HepG2 (cell line): Measurements from ENCODE around the gene ANKRD34C. TPM values are rescaled to one million over a fixed set of nuclear protein-coding genes. Genes with fewer than 3 reads are reported as not detected.
A peak's percentile ranks its signal among the peaks of the same experiment; 100 is the strongest.

Experiments
- ASH2L ChIP-seq: fragments of 300-600, 200-600 bp; sonication (generic); IDR thresholded peaks from 2 replicates; pipeline ENCODE4 v1.7.0; 2017; ENCODE audit warnings: low read depth, mild to moderate bottlenecking, moderate library complexity, mixed read lengths, low read length; ENCODE audit not compliant: insufficient read length
- ATF7-NPFF ChIP-seq: sonication (generic); formaldehyde crosslinking; IDR thresholded peaks from 2 replicates; pipeline ENCODE4 v1.8.1; 2023; ENCODE audit warnings: mild to moderate bottlenecking, low read depth, missing genetic modification reagents, moderate library complexity
- DNMT1 ChIP-seq: sonication (generic); formaldehyde crosslinking; IDR thresholded peaks from 2 replicates; pipeline ENCODE4 v1.5.1; 2020; ENCODE audit warnings: mild to moderate bottlenecking, missing genetic modification reagents
- ELF3 ChIP-seq: IDR thresholded peaks from 2 replicates; pipeline ENCODE4 v1.6.1; 2016; ENCODE audit warnings: missing genetic modification reagents, missing compliant biosample characterization
- EP300 ChIP-seq, 3 experiments: sonication (generic) in 1 of 3; formaldehyde crosslinking in 1 of 3; IDR thresholded peaks; 2 replicates each; pipeline versions ENCODE4 v1.5.1 to v1.6.1; 2011 to 2020; ENCODE audit warnings: low read depth in 2 of 3, low read length in 2 of 3, borderline replicate concordance in 1 of 3, improper control_type of control experiment in 1 of 3, mild to moderate bottlenecking in 1 of 3, missing genetic modification reagents in 1 of 3, moderate library complexity in 1 of 3
- FOXA3 ChIP-seq: IDR thresholded peaks from 2 replicates; pipeline ENCODE4 v1.6.1; 2016; ENCODE audit warnings: missing genetic modification reagents, missing compliant biosample characterization
- FOXP4 ChIP-seq: sonication (generic); formaldehyde crosslinking; IDR thresholded peaks from 2 replicates; pipeline ENCODE4 v1.4.0; 2020; ENCODE audit warnings: missing genetic modification reagents
- IKZF5 ChIP-seq: IDR thresholded peaks from 2 replicates; pipeline ENCODE4 v1.6.1; 2018; ENCODE audit warnings: missing genetic modification reagents, mild to moderate bottlenecking, missing compliant biosample characterization
- ISL2 ChIP-seq: sonication (generic); formaldehyde crosslinking; IDR thresholded peaks from 2 replicates; pipeline ENCODE4 v1.5.0; 2020; ENCODE audit warnings: missing genetic modification reagents
- KLF12 ChIP-seq: sonication (generic); formaldehyde crosslinking; IDR thresholded peaks from 2 replicates; pipeline ENCODE4 v1.4.0; 2020; ENCODE audit warnings: missing genetic modification reagents, borderline replicate concordance
- KLF6 ChIP-seq: IDR thresholded peaks from 2 replicates; pipeline ENCODE4 v1.8.0; 2016; ENCODE audit warnings: missing biosample characterization, missing genetic modification reagents
- MAFG ChIP-seq: sonication (generic); formaldehyde crosslinking; IDR thresholded peaks from 2 replicates; pipeline ENCODE4 v1.5.1; 2020; ENCODE audit warnings: mild to moderate bottlenecking, missing genetic modification reagents
- MXI1 ChIP-seq: IDR thresholded peaks from 3 replicates; pipeline ENCODE4 v1.6.1; 2012; ENCODE audit warnings: low read depth, low read length, inconsistent platforms, borderline replicate concordance
- PAWR ChIP-seq: sonication (generic); formaldehyde crosslinking; IDR thresholded peaks from 2 replicates; pipeline ENCODE4 v1.4.0; 2020; ENCODE audit warnings: missing genetic modification reagents, mild to moderate bottlenecking, borderline replicate concordance
- PLSCR1 ChIP-seq: sonication (generic); formaldehyde crosslinking; IDR thresholded peaks from 2 replicates; pipeline ENCODE4 v1.5.0; 2020; ENCODE audit warnings: missing genetic modification reagents, mild to moderate bottlenecking, borderline replicate concordance
- POLR2AphosphoS5 ChIP-seq: IDR thresholded peaks from 2 replicates; pipeline ENCODE4 v1.6.1; 2012; ENCODE audit warnings: low read depth, low read length
- THAP8 ChIP-seq: sonication (generic); formaldehyde crosslinking; IDR thresholded peaks from 2 replicates; pipeline ENCODE4 v1.5.1; 2020; ENCODE audit warnings: missing genetic modification reagents, mild to moderate bottlenecking, borderline replicate concordance
- ZMYM4 ChIP-seq: sonication (generic); formaldehyde crosslinking; IDR thresholded peaks from 2 replicates; pipeline ENCODE4 v1.8.1; 2023; ENCODE audit warnings: mild to moderate bottlenecking, missing genetic modification reagents
- ZNF235 ChIP-seq: sonication (generic); formaldehyde crosslinking; IDR thresholded peaks from 2 replicates; pipeline ENCODE4 v1.8.1; 2023; ENCODE audit warnings: mild to moderate bottlenecking, missing genetic modification reagents, borderline replicate concordance
- ZNF350 ChIP-seq: sonication (generic); formaldehyde crosslinking; IDR thresholded peaks from 2 replicates; pipeline ENCODE4 v1.4.0; 2020; ENCODE audit warnings: mild to moderate bottlenecking, low read depth, missing genetic modification reagents, borderline replicate concordance
- ZNF501 ChIP-seq: sonication (generic); formaldehyde crosslinking; IDR thresholded peaks from 2 replicates; pipeline ENCODE4 v1.5.1; 2020; ENCODE audit warnings: mild to moderate bottlenecking, moderate library complexity, missing genetic modification reagents
- ZNF567 ChIP-seq: sonication (generic); formaldehyde crosslinking; IDR thresholded peaks from 2 replicates; pipeline ENCODE4 v1.8.1; 2023; ENCODE audit warnings: mild to moderate bottlenecking, missing genetic modification reagents, borderline replicate concordance
- ZNF674 ChIP-seq: sonication (generic); formaldehyde crosslinking; IDR thresholded peaks from 2 replicates; pipeline ENCODE4 v1.5.0; 2020; ENCODE audit warnings: low read depth, mild to moderate bottlenecking, missing genetic modification reagents
- ZNF678 ChIP-seq: sonication (generic); formaldehyde crosslinking; IDR thresholded peaks from 2 replicates; pipeline ENCODE4 v1.4.0; 2020; ENCODE audit warnings: mild to moderate bottlenecking, missing genetic modification reagents
- polyA plus RNA-seq, 8 experiments: library from polyadenylated mRNA; depleted of rRNA in 3 of 8; stranded (reverse) in 7 of 8; unstranded in 1 of 8; fragments of >200 nt; fragmentation: Illumina TruSeq in 4 of 8; extraction: Trizol in 4 of 8; gene quantifications; 2 replicates each; pipeline versions ENCODE4 v1.2.1 to v1.2.3, GENCODE V29; 2011 to 2016; ENCODE audit warnings: low read depth in 4 of 8, missing spikeins in 1 of 8, mixed read lengths in 1 of 8; ENCODE audit not compliant: insufficient read depth in 1 of 8
- total RNA-seq, 5 experiments: library from RNA; depleted of rRNA; stranded (reverse); fragments of >200 nt; fragmentation: Illumina TruSeq; extraction: Trizol; gene quantifications; 2 replicates each; pipeline ENCODE4 v1.2.3, GENCODE V29; 2016; ENCODE audit warnings: low read depth in 1 of 5

ANKRD34C gene
- total and polyA plus RNA-seq, 2 of the 13 experiments (the other 11 are each of a cell fraction or from before 2014, with no cell fraction given) = not detected

- TF ChIP-seq FOXP4 (CRISPR knock-in tag) (0 out of 2 replicates have a peak, but pooled peaks have one; percentile 11), PAWR (0 out of 2 replicates have a peak, but pooled peaks have one; percentile 86), ELF3 (CRISPR knock-in tag) (peak; percentile 92), POLR2AphosphoS5 (peak; percentile 77), ATF7-NPFF (CRISPR knock-in tag) (0 out of 2 replicates have a peak, but pooled peaks have one; percentile 78), ISL2 (peak; percentile 56; the same call in 1 of the 2 replicates), THAP8 (CRISPR knock-in tag) (0 out of 2 replicates have a peak, but pooled peaks have one; percentile 71), ZNF350 (CRISPR knock-in tag) (peak; percentile 68), ZNF678 (peak; percentile 80; the same call in 1 of the 2 replicates), MXI1 (peak; percentile 51; the same call in 1 of the 3 replicates), FOXA3 (peak; percentile 9; the same call in 1 of the 2 replicates), ZNF567 (CRISPR knock-in tag) (peak; percentile 81; the same call in 1 of the 2 replicates), PLSCR1 (CRISPR knock-in tag) (no peak), EP300 (IDR thresholded peaks at IDR 0.05; ENCODE audit: low read depth in 2 of 2, low read length in 2 of 2) (no peak), EP300 (CRISPR knock-in tag; IDR thresholded peaks at IDR 0.05; ENCODE audit: borderline replicate concordance) (no peak), ZNF674 (CRISPR knock-in tag) (no peak), ASH2L (peak; percentile 58), KLF6 (peak; percentile 55; the same call in 1 of the 2 replicates), ZNF235 (no peak), DNMT1 (CRISPR knock-in tag) (peak; percentile 85; the same call in 1 of the 2 replicates), KLF12 (peak; percentile 70; the same call in 1 of the 2 replicates), ZMYM4 (CRISPR knock-in tag) (peak; percentile 46; the same call in 1 of the 2 replicates), MAFG (CRISPR knock-in tag) (no peak), ZNF501 (CRISPR knock-in tag) (peak; percentile 56; the same call in 1 of the 2 replicates), IKZF5 (CRISPR knock-in tag) (peak; percentile 83)
These were observed 28.7 kb downstream of the ANKRD34C start, which contains the start of gene TMED3 (continued) for GRCh38 chr15:79310985-79311900.
